Femur (tissue), 1 donor: ENCODE data around the gene HNRNPCL4.
"Not testable (repeated sequence)": the region's sequence is repeated elsewhere in the genome, so short reads cannot be mapped to it uniquely, and the experiment has no call there.

Experiments
- DNase-seq: peaks from one replicate; pipeline ENCODE4 v3.0.0-alpha.2; 2017

HNRNPCL4 gene

DNA sequence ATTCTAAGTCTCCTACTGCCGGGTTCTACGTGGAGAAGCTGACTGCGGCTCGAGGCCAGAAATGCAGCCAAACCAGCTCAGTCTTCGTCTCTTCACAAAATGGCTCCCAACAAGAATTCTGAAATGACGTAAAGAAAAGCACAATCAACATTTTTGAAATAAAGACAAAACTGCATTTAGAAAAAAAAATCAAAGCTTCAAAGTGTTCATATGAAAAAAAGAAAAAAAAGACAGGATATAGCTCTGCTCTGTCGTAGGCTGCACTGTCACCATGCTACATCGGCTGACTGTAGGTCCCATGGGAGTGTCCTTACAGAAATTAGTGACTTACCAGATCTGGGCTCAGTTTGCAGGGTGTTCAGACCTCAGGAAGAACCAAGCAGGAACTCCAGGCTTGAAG, at the start of gene HNRNPCL4:
Gene HNRNPCL4, minus strand, starts transcription at position 101 of the 400 bp plus-strand sequence. CDS start 164 bp downstream, outside the sequence.
- not testable (repeated sequence) for DNase-seq

DNA sequence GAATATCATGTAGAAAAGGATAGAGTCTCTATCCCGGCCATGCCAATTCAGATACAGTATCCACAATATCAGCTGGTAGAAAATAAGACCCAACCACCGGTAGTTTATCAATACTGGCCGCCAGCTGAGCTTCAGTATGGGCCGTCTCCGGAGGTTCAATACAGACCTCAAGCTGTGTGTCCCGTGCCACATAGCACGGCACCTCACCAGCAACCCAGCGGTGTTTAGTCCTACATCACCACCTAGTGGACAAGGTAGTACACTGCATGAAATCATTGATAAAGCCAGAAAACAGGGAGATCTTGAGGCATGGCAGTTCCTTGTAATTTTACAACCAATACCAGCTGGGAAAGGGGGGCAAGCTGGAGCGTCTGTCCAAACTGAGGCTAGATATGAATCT, 43.3 kb upstream of the HNRNPCL4 start:
- not testable (repeated sequence) for DNase-seq

DNA sequence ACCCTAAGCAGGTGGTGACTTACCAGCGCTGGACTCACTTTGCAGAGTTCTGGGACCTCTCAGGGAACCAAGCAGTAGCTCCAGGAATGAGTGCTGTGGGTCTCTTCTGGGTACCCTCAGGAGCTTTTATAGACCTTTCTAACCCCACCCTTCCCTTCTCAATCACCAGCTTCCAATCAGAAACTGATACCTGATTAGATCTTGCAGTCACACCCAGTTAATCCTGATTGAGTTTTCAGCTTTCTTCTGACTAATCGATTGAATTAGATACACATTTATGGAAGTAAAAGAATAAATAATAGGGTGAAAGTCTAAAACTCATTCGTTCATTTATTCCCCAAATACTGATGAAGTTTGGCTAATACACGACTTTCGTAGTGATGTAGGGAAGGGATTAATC, 35.9 kb upstream of the HNRNPCL4 start, which contains the start of gene PRAMEF13:
Gene PRAMEF13, minus strand, starts transcription at position 101 of the 400 bp plus-strand sequence. CDS start 1,820 bp downstream, outside the sequence.
- DNase-seq, result not testable (repeated sequence)

DNA sequence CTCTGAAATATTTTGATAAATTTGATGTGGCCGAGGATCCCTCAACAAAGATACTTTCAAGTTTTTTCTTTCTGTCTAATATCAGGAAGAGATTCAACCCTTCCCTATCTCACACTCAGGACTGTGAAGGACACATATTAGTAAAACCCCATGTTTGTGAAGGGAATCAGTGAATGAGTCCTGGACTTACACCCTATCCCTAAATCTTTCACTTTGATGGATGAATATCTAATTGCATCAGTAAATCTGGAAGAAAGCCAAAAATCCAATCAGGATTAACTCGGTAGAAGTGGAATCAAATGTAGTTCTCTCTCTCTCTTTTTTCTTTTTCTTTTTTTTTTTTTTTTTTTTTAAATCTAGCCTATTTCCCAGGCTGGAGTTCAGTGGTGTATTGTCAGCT, 6.1 kb upstream of the HNRNPCL4 start, which contains the start of gene PRAMEF9:
Gene PRAMEF9, plus strand, starts transcription at position 301 of the 400 bp plus-strand sequence. CDS start 3,433 bp downstream, outside the sequence.
- not testable (repeated sequence) for DNase-seq

DNA sequence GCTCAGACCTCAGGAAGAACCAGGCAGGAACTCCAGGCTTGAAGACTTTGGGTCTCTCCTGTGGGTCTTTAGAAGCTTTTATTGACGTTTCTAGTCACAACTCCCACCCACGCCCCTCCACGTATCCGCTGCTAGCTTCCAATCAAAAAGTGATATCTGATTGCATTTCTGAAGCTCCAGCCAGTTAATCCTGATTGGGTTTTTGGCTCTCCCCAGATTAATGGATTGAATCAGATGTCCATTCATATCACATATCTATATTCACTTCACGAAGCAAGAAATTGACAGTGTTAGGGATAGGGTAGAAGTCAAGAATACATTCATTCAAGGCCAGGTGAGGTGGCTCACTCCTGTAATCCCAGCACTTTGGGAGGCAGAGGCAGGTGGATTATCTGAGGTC, 9.5 kb downstream of the HNRNPCL4 start, which contains the start of gene PRAMEF26:
Gene PRAMEF26, minus strand, starts transcription at position 101 of the 400 bp plus-strand sequence. CDS start 2,914 bp downstream, outside the sequence.
- DNase-seq, result not testable (repeated sequence)

DNA sequence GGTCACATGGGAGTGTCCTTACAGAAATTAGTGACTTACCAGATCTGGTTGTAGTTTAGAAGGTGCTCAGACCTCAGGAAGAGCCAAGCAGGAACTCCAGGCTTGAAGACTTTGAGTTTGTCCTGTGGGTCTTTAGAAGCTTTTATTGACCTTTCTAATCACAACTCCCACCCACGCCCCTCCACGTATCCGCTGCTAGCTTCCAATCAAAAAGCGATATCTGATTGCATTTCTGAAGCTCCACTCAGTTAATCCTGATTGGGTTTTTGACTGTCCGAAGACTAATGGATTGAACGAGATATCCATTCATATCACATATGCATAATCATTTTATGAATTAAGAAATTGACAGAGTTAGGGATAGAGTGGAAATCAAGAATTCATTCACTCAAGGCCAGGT, 48.7 kb downstream of the HNRNPCL4 start, which contains the start of gene HNRNPCL2:
Gene HNRNPCL2, minus strand, starts transcription at position 101 of the 400 bp plus-strand sequence. CDS start 454 bp downstream, outside the sequence.
- not testable (repeated sequence) for DNase-seq
